ENCODE data around the gene KCTD8.
A peak's percentile ranks its signal among the peaks of the same experiment; 100 is the strongest.

KCTD8 gene

GRCh38 chr4:44448521-44449461 is at the start of gene KCTD8:
TSS of gene KCTD8 (minus strand) at chr4:44448809.
- DNase-seq (ENCODE audit: low read depth in 2 of 2), result peak; percentile 20 to 23

GRCh38 chr4:44494810-44495701 is 46.4 kb upstream of the KCTD8 start:
- no peak for DNase-seq (ENCODE audit: low read depth in 2 of 2)

DNA sequence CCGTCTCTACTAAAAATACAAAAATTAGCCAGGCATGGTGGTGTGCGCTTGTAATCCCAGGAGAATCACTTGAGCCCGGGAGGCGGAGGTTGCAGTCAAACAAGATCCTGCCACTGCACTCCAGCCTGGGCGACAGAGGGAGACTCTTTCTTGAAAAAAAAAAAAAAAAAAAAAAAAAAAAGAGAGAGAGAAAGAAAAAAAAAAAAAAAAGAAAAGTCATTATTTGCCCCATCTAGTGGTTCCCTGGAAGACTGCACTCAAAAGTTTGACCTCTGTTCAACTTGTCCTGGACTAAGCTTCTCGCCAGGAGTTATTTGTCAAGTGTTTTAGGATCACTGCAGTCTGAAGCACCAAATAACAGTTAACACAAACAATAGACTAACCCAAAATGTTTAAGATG is 45.3 kb upstream of the KCTD8 start:
- DNase-seq (ENCODE audit: low read depth in 2 of 2), result no peak

GRCh38 chr4:44487341-44487740 is 38.7 kb upstream of the KCTD8 start:
- DNase-seq (ENCODE audit: low read depth in 2 of 2), result no peak

DNA sequence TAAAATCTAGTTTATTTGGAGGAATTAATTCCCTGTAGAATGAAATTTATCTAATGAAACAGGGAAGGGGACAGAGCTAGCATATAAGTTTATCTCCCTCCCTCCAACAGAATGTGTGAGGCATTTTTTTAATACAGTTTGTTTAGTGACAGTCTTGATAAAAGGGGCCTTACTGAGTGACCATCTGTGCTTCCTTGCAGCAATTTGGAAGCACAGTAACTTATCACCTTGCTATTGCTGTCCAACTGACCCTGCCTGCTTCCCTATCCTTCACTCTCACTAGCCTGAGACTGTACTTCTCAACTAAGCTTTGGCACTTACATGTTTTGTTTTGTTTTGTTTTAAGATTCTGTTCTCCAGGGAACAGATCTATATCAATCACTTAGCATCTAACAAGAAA is 31.1 kb upstream of the KCTD8 start:
- no peak for DNase-seq (ENCODE audit: low read depth in 2 of 2)

- no peak for DNase-seq (ENCODE audit: low read depth in 2 of 2)
Observed at GRCh38 chr4:44462259-44462658, 13.7 kb upstream of the KCTD8 start.

DNA sequence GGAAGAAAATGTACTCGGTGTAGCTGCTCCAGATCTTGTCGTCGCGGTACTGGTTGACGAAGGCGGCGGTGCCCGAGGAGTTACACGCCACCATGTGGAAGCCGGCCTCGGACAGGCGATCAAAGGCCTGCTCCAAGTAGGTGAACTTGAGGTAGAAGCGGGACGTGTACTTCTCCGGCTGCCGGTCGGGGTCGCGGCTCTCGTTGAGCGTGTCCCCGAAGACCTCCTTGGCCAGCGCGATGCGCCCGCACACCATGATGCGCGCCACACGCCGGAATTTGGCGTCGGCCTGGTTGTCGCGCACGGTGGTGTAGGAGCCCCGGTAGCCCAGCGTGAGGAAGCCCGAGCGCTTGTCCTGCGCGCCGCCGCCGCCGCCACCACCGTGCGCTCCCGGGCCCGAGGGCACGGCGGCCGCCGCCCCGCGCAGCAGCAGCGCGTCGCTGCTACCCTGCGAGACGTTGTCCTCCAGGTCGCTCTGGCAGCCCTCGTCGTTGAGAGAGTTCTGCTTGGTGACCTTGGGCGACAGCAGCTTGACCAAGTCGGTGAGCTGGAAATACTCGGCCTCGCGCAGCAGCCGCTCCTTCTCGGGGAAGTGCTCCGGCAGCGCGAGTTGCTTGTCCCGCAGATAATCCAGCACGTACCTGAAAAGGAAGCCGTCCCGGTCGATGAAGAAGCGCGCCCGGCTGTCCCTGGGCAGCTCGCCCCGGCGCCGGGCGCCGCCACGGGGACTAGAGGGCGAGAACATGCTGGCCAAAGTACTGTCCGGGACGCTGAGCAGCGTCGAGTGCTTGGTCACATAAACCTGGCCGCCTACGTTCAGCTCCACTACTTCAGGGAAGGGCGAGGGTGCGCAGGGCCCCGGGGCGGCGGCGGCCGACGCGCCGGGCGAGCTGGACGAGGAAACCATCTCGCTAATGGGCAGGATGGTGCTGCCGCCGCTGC is 775 bp downstream of the KCTD8 start:
- no peak for DNase-seq (ENCODE audit: low read depth in 2 of 2)

DNA sequence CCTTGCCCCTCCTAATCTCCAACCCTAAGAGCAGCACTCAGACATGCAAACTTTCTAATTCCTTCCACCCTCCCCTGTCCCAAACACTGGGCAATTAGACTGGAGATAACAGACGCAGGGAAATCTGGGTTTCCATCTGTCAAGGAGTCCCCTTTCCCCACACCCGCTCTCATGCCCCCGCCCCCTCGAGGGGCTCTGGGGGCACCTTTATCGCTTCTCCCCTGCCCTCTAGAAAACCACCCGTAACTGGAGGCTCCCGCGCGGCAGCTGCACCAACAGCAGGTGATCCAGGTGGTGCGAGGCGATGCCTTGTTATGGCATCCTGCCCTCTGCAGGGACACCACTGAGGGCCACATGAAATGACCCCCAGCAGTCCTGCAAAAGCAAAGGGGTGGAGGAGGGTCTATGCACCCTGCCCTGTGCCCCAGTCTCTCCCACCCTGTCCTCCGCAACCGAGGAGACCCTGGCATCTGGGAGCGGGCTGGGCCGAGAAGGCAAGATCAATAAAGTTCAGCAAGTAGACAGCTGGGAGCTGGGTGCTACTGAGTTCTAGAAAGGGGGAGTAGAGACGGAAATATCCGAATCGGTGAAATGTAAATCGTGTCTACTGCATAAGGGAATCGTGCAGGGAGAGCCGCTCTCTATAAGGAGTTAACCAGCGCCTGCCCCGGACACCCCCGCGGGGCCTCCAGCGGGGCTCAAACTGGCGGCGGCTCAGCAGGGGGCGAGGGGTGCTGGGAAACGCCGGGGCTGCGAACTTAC is 1.6 kb downstream of the KCTD8 start:
- no peak for DNase-seq (ENCODE audit: low read depth in 2 of 2)

- no peak for DNase-seq (ENCODE audit: low read depth in 2 of 2)
Observed at GRCh38 chr4:44446191-44446590, 2.4 kb downstream of the KCTD8 start.

- no peak for DNase-seq (ENCODE audit: low read depth in 2 of 2)
Observed at GRCh38 chr4:44438687-44439086, 9.9 kb downstream of the KCTD8 start.

DNA sequence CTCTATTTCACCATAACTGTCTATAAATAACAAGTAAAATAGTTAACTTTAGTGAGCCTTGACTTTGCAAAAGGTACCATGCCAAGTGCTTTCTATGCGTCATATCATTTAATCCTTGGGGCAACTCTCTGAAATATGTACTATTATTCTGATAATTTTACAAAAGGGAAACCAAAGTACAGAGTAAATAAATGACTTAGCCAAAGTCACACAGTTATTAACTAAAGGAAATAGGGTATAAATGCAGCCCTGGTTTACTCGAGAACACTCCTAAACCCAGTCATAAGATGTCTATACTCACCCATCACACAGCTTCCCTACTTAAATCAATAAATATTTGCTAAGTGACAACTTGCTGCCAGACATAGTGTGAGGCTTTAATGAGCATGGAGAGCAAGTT is 14.4 kb downstream of the KCTD8 start:
- no peak for DNase-seq (ENCODE audit: low read depth in 2 of 2)

DNA sequence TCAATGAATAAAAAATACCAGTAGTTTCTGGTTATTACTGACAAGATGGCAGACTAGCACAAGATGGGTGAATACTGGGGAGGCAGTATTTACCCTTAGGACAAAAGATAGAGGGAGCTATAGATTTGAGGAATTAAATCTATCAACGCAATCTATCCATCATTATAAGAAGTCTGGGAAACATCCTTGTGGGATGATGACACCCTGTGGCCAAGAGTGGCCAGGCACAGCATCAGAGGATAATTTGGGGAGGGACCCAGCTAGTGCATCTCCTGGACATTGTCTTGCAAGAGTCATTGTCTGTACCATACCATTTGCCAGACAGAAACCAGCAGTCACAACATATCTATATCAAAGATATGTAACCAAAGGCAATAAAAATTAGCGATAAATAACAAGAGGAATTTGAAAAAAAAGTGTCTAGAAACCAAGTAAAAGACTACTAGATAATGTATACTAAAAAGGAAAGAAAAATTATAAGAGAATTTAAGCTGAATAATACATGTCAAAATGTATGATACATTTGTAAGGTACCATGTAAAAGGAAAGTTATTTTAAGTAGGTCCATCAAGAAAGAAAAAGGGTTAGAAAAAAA is 22.9 kb downstream of the KCTD8 start:
- DNase-seq (ENCODE audit: low read depth in 2 of 2), result no peak

GRCh38 chr4:44422912-44423311 is 25.7 kb downstream of the KCTD8 start:
- DNase-seq (ENCODE audit: low read depth in 2 of 2), result no peak

- DNase-seq (ENCODE audit: low read depth in 2 of 2), result no peak
Observed at GRCh38 chr4:44421330-44422065, 27.1 kb downstream of the KCTD8 start.

- no peak for DNase-seq (ENCODE audit: low read depth in 2 of 2)
Observed at GRCh38 chr4:44415251-44415650, 33.4 kb downstream of the KCTD8 start.

DNA sequence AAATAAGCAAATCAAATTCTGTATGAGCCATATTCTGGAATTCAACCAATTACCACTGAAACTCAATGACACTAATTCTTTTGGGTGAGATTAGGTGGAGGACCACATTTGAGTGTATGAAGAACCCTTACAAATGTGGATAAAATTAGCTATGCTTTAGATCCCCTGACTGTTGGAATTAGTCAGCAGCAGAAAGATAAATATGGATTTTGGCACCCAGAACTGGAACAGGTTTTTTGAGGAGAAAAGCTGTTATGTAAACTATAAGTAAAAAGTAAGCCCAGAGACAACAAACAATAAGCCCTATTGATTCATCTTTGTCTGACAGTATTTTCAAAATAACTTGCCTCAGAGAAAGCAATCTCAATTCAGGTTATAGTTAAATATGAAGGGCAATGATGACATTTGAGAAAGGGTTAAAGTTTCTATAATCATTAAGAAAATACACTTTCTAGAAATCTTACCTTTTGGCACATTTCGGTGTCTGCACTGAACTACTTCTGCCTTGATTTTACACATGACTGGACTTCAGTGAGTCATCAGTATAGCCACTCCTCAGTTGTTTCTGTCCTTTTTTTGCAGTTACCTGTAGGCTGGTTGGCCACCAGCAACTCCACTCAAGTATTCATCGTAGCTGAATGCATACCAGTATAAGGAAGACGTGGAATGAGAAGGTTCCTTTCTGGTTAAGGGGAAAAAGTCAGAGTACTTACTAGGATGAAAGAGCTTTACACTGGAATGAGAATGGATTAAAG is 80.0 kb downstream of the KCTD8 start:
- no peak for DNase-seq (ENCODE audit: low read depth in 2 of 2)

- DNase-seq (ENCODE audit: low read depth in 2 of 2), result no peak
Observed at GRCh38 chr4:44354172-44354571, 94.4 kb downstream of the KCTD8 start.

DNA sequence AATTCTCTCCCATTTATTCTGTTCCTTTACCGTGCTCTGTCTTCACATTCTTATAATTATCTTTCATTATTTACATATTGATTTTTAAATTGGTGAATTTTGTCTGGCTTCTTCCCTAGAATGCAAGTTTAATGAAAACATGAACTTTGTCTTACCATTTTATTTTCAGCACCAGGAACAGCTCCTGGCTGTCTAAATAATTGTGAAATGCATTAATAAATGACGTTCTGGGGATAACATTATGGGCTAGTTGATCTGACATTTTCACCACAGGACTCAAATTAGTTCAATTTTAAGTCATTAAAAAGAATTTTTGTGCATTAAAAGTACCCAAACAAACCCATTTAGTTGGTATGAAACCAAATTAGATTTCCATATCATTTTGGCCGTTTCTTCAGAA is 97.5 kb downstream of the KCTD8 start:
- DNase-seq (ENCODE audit: low read depth in 2 of 2), result no peak

GRCh38 chr4:44342800-44343199 is 105.8 kb downstream of the KCTD8 start:
- no peak for DNase-seq (ENCODE audit: low read depth in 2 of 2)
